ENCODE data around the gene HAUS8. TPM values are rescaled to one million over a fixed set of nuclear protein-coding genes. Genes with fewer than 3 reads are reported as not detected.

The HAUS8 gene
- total and polyA plus RNA-seq, 12 donors = 2.0 to 10.2 (median 4.9) TPM

DNA sequence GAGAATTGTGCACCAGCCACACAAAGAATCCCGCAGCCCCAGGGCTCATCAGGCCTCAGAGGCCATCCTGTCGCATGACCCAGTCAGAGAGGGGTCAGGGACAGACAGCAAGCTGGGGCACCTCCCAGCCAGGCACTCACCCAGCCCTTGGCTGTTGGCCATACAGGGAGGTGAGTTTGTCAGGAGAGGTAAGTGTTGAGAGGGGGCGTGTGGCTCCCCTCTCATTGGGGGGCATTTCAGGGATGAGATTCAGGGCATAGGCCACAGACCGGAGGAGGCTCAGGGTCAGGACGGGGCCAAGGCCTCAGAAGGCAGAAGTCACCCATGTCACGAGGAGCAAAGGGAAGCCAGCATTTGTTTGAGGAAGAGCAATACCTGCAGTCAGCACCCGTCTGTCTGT is 37.4 kb upstream of the HAUS8 start:
- intact Hi-C loops (cut with DNase I) = no loop called here
- no peak for DNase-seq
- Histone ChIP-seq H3K27me3 (no peaks in the 10 kb centered on the region), H3K4me3 (no peak overlapping the region), H3K27ac (peak overlapping the region in 4 of 10 donors; percentile 15 to 83 (median 35)), H3K36me3 (peaks cover 0 to 40% (median 0%) of the 10 kb centered on the region in 9 donors), H3K9me3 (no peaks in the 10 kb centered on the region), H3K4me1 (peaks cover 3 to 91% (median 31%) of the 10 kb centered on the region in 9 donors)
- ATAC-seq = peak in 1 of 8 donors; percentile 28
- 82 to 86% methylated on average over 7 of the region's 7 CpGs for WGBS, 2 donors
- TF ChIP-seq, protein P1, sequence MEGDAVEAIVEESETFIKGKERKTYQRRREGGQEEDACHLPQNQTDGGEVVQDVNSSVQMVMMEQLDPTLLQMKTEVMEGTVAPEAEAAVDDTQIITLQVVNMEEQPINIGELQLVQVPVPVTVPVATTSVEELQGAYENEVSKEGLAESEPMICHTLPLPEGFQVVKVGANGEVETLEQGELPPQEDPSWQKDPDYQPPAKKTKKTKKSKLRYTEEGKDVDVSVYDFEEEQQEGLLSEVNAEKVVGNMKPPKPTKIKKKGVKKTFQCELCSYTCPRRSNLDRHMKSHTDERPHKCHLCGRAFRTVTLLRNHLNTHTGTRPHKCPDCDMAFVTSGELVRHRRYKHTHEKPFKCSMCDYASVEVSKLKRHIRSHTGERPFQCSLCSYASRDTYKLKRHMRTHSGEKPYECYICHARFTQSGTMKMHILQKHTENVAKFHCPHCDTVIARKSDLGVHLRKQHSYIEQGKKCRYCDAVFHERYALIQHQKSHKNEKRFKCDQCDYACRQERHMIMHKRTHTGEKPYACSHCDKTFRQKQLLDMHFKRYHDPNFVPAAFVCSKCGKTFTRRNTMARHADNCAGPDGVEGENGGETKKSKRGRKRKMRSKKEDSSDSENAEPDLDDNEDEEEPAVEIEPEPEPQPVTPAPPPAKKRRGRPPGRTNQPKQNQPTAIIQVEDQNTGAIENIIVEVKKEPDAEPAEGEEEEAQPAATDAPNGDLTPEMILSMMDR (IDR thresholded peaks at IDR 0.05) = no peak

DNA sequence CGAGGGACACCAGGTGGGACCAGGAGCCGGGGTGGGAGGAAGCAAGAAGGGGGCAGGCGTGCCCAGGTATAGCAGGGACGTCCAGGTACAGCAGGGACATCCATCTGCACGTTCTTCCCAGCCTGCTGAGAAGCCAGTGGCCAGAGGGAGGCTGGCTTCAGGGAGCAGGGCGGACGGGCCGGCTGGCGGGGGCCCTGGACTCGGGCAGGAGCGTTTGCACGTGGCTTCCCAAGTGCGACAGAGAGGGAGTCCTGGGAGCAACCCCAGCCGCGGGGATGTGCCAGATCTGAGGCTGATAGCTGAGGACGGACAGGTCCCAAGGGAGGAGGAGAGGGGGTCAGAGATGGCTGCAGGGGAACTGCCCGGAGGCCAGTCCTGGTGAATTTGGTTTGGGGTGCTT is 37.0 kb upstream of the HAUS8 start:
- TF ChIP-seq, protein P1 (IDR thresholded peaks at IDR 0.05) = no peak
- no peak overlapping the region for H3K4me3 ChIP-seq
- 72% methylated on average over 17 of the region's 17 CpGs for WGBS, 2 donors
- H3K27me3 ChIP-seq = no peaks in the 10 kb centered on the region
- peaks cover 0 to 40% (median 0%) of the 10 kb centered on the region in 9 donors for H3K36me3 ChIP-seq
- H3K9me3 ChIP-seq = no peaks in the 10 kb centered on the region
- H3K27ac ChIP-seq = peak overlapping the region in 4 of 10 donors; percentile 15 to 83 (median 35)
- ATAC-seq (no peak), DNase-seq (no peak)
- H3K4me1 ChIP-seq = peaks cover 5 to 91% (median 35%) of the 10 kb centered on the region in 9 donors
- intact Hi-C loops (cut with DNase I) = no loop called here

DNA sequence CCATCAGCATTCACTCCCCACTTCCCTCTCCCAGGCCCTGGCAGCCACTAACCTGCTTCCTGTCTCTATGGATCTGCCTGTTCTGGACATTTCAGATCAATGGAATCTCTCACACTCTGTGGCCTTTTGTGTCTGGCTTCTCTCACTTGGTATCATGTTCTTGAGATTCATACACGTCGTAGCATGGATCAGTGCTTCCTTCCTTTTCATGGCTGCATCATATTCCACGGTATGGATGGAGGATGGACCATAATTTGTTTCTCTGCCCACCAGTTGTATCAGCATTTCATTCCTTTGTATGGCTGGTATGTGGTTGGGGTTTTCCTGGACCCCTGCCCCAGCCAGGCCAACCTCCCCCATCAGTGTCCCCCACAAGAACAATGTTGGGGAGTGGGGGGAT is 36.5 kb upstream of the HAUS8 start:
- intact Hi-C loops (cut with DNase I) = no loop called here
- DNase-seq = no peak
- WGBS, 2 donors = 83 to 95% methylated on average over 3 of the region's 3 CpGs
- peak overlapping the region in 2 of 10 donors; percentile 8 to 83 for H3K27ac ChIP-seq
- TF ChIP-seq, protein P1 (IDR thresholded peaks at IDR 0.05) = no peak
- H3K9me3 ChIP-seq = no peaks in the 10 kb centered on the region
- ATAC-seq = no peak
- H3K36me3 ChIP-seq = peaks cover 0 to 42% (median 0%) of the 10 kb centered on the region in 9 donors
- no peaks in the 10 kb centered on the region for H3K27me3 ChIP-seq
- H3K4me1 ChIP-seq = peaks cover 5 to 91% (median 39%) of the 10 kb centered on the region in 9 donors
- H3K4me3 ChIP-seq = no peak overlapping the region

DNA sequence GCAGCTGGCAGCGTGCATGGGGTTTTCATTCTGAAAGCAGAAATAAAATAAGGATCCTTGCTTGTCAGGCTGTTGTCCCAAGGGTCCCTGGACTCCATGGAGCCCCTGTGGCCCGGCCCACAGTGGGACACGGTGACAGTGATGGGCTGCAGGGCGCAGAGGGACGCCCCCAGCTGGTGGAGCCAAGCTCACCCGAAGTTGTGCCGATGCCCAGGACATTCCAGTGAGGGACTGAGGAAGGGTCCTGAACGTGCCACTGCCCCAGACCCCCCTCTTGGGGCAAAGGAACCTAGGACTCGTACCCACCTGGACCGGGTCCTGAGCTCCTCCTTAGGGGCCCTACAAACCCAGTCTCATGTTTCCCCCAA is 35.3 kb upstream of the HAUS8 start:
- Histone ChIP-seq H3K4me1 (peaks cover 5 to 91% (median 39%) of the 10 kb centered on the region in 9 donors), H3K27me3 (no peaks in the 10 kb centered on the region), H3K27ac (peak overlapping the region in 5 of 10 donors; percentile 21 to 83 (median 48)), H3K4me3 (peak overlapping the region in 1 of 10 donors; percentile 34), H3K9me3 (no peaks in the 10 kb centered on the region), H3K36me3 (peaks cover 0 to 46% (median 0%) of the 10 kb centered on the region in 9 donors)
- no peak for DNase-seq
- intact Hi-C loops (cut with DNase I) = no loop called here
- no peak for ATAC-seq
- TF ChIP-seq, protein P1 (IDR thresholded peaks at IDR 0.05) = no peak
- 90 to 96% methylated on average over 10 of the region's 10 CpGs for WGBS, 2 donors
